Karpas-422 (cell line): Measurements from ENCODE around the gene MYEOV. TPM values are rescaled to one million over a fixed set of nuclear protein-coding genes. Genes with fewer than 3 reads are reported as not detected.

Experiments
- DNase-seq: peaks from one replicate; pipeline ENCODE4 v3.0.0-alpha.2; 2015
- H2AFZ ChIP-seq: fragments of 200-600 bp; sonication (generic); 2 replicates; pipeline ENCODE4 v1.6.1; 2014; ENCODE audit warnings: antibody characterized with exemption, low read length, mixed read lengths
- H3K27ac ChIP-seq: fragments of 200-600 bp; sonication (generic); 2 replicates; pipeline ENCODE4 v1.5.1; 2014; ENCODE audit warnings: mild to moderate bottlenecking, low read length, moderate library complexity
- H3K27me3 ChIP-seq: fragments of 200-600 bp; sonication (generic); 2 replicates; pipeline ENCODE4 v1.6.1; 2014; ENCODE audit warnings: low read length, mixed read lengths
- H3K36me3 ChIP-seq: fragments of 200-600 bp; sonication (generic); 2 replicates; pipeline ENCODE4 v1.6.1; 2014; ENCODE audit warnings: low read length, mixed read lengths; ENCODE audit not compliant: insufficient read depth
- H3K4me1 ChIP-seq: fragments of 200-600 bp; sonication (generic); 2 replicates; pipeline ENCODE4 v1.6.1; 2014; ENCODE audit warnings: mild to moderate bottlenecking, low read length, mixed read lengths
- H3K4me2 ChIP-seq: fragments of 200-600 bp; sonication (generic); 2 replicates; pipeline ENCODE4 v1.6.1; 2014; ENCODE audit warnings: low read length, low read depth, mild to moderate bottlenecking; ENCODE audit not compliant: poor library complexity, severe bottlenecking
- H3K4me3 ChIP-seq: fragments of 200-600 bp; sonication (generic); 2 replicates; pipeline ENCODE4 v1.5.1; 2014; ENCODE audit warnings: mild to moderate bottlenecking, antibody characterized with exemption, low read length, mixed read lengths
- H3K79me2 ChIP-seq: fragments of 200-600 bp; sonication (generic); 2 replicates; pipeline ENCODE4 v1.6.1; 2014; ENCODE audit warnings: mild to moderate bottlenecking, low read length, mixed read lengths
- H3K9ac ChIP-seq: fragments of 200-600 bp; sonication (generic); 2 replicates; pipeline ENCODE4 v1.6.0; 2014; ENCODE audit warnings: low read length
- H3K9me2 ChIP-seq: fragments of 200-600 bp; sonication (generic), shearing (Covaris generic); replicated peaks from 2 replicates; pipeline ENCODE4 v1.6.0; 2014; ENCODE audit warnings: mild to moderate bottlenecking, low read length, moderate library complexity; ENCODE audit not compliant: insufficient read depth
- H3K9me3 ChIP-seq: fragments of 300-700, 200-600 bp; sonication (generic); 2 replicates; pipeline ENCODE4 v1.6.1; 2014; ENCODE audit warnings: low read length, mixed read lengths
- H4K20me1 ChIP-seq: fragments of 200-600 bp; sonication (generic); 2 replicates; pipeline ENCODE4 v1.6.1; 2014; ENCODE audit warnings: mild to moderate bottlenecking, antibody characterized with exemption, low read length, low read depth; ENCODE audit not compliant: insufficient read depth
- total RNA-seq: library from RNA; depleted of rRNA; stranded (reverse); fragments of >200 nt; shearing (Covaris generic); gene quantifications from 2 replicates; pipeline ENCODE4 v1.2.3, GENCODE V29; 2014; ENCODE audit warnings: low replicate concordance

MYEOV gene
- total RNA-seq, 1 experiment from 2014 or later = 0.22 TPM

- H2AFZ ChIP-seq = no peak overlapping the region
- no peaks in the 10 kb centered on the region for H3K9me2 ChIP-seq
- no peaks in the 10 kb centered on the region for H3K79me2 ChIP-seq
- H3K27me3 ChIP-seq = no peaks in the 10 kb centered on the region
- no peak overlapping the region for H3K4me2 ChIP-seq
- H3K27ac ChIP-seq = no peak overlapping the region
- H3K4me1 ChIP-seq = no peaks in the 10 kb centered on the region
- no peak overlapping the region for H3K9ac ChIP-seq
- no peaks in the 10 kb centered on the region for H4K20me1 ChIP-seq
- no peaks in the 10 kb centered on the region for H3K9me3 ChIP-seq
- no peak overlapping the region for H3K4me3 ChIP-seq
- DNase-seq = peak; percentile 29
- no peaks in the 10 kb centered on the region for H3K36me3 ChIP-seq
Measured at GRCh38 chr11:69305885-69306540, 12.1 kb downstream of the MYEOV start.

- Histone ChIP-seq H3K9me3 (no peaks in the 10 kb centered on the region), H3K4me2 (no peak overlapping the region), H3K4me3 (no peak overlapping the region), H3K79me2 (no peaks in the 10 kb centered on the region), H3K9ac (no peak overlapping the region), H4K20me1 (no peaks in the 10 kb centered on the region), H3K9me2 (no peaks in the 10 kb centered on the region), H3K27ac (no peak overlapping the region), H3K4me1 (no peaks in the 10 kb centered on the region), H3K27me3 (no peaks in the 10 kb centered on the region), H3K36me3 (no peaks in the 10 kb centered on the region), H2AFZ (no peak overlapping the region)
- DNase-seq = peak; percentile 23
Measured at GRCh38 chr11:69306821-69307220, 12.9 kb downstream of the MYEOV start.

GRCh38 chr11:69307421-69307820, 13.5 kb downstream of the MYEOV start:
- no peaks in the 10 kb centered on the region for H4K20me1 ChIP-seq
- DNase-seq = no peak
- no peaks in the 10 kb centered on the region for H3K9me3 ChIP-seq
- no peaks in the 10 kb centered on the region for H3K9me2 ChIP-seq
- H3K79me2 ChIP-seq = no peaks in the 10 kb centered on the region
- H2AFZ ChIP-seq = no peak overlapping the region
- H3K9ac ChIP-seq = no peak overlapping the region
- no peak overlapping the region for H3K27ac ChIP-seq
- no peak overlapping the region for H3K4me2 ChIP-seq
- H3K27me3 ChIP-seq = no peaks in the 10 kb centered on the region
- H3K4me3 ChIP-seq = no peak overlapping the region
- H3K36me3 ChIP-seq = no peaks in the 10 kb centered on the region
- H3K4me1 ChIP-seq = no peaks in the 10 kb centered on the region

DNA sequence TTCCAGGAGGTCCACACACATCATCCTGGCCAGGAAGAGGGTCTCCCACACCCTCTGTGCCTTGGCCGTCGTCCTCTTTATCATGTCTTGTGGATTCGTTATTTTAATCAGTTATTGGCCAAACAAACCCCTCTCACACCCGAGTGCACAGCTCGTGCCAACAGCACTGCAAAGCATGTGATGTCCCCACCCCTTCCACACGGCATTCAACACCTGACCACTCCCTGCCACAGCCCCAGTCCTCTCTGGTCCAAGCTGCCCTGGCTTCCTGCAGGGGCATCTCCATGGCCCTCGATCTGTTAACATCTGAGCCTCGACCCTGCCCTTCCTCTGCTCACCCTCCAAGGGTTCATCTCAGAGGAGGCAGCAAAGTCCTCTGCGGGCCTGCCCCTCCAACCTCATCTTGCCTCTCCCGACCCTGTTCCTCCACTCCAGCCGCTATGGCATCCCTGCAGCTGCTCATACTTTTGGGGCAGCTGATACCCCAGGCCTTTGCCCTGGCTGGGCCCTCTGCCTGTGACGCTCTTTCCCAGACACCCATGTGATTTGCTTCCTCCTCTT, 14.0 kb downstream of the MYEOV start:
- Histone ChIP-seq H3K4me2 (no peak overlapping the region), H2AFZ (no peak overlapping the region), H3K4me3 (no peak overlapping the region), H3K9me2 (no peaks in the 10 kb centered on the region), H3K27ac (no peak overlapping the region), H3K9ac (no peak overlapping the region), H3K4me1 (no peaks in the 10 kb centered on the region), H3K79me2 (no peaks in the 10 kb centered on the region), H4K20me1 (no peaks in the 10 kb centered on the region), H3K36me3 (no peaks in the 10 kb centered on the region), H3K27me3 (no peaks in the 10 kb centered on the region), H3K9me3 (no peaks in the 10 kb centered on the region)
- peak; percentile 26 for DNase-seq

DNA sequence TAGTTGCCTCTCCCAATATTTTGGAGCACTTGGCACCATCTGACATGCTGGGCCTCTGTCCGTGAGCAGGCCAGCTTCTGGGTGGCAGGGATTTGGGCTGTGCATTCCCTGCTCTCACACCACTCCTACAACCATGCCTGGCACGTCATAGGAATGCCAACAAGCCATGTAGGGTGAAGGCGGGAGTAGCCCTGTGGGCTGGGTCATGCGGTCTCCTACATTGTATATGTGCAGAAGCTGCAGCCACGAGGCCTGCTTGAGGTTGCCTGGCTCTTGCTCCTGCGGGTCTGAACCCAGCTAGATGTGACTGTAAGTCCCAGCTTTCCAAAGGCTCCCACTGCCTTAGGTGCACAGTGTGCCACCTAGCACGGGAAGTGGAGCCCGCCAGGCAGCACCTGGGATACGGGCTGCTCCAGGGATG, 14.5 kb downstream of the MYEOV start:
- Histone ChIP-seq H3K9me3 (no peaks in the 10 kb centered on the region), H3K4me1 (no peaks in the 10 kb centered on the region), H3K9me2 (no peaks in the 10 kb centered on the region), H3K27ac (no peak overlapping the region), H3K4me2 (no peak overlapping the region), H2AFZ (no peak overlapping the region), H3K9ac (no peak overlapping the region), H3K27me3 (no peaks in the 10 kb centered on the region), H4K20me1 (no peaks in the 10 kb centered on the region), H3K4me3 (no peak overlapping the region), H3K79me2 (no peaks in the 10 kb centered on the region), H3K36me3 (no peaks in the 10 kb centered on the region)
- peak; percentile 19 for DNase-seq

DNA sequence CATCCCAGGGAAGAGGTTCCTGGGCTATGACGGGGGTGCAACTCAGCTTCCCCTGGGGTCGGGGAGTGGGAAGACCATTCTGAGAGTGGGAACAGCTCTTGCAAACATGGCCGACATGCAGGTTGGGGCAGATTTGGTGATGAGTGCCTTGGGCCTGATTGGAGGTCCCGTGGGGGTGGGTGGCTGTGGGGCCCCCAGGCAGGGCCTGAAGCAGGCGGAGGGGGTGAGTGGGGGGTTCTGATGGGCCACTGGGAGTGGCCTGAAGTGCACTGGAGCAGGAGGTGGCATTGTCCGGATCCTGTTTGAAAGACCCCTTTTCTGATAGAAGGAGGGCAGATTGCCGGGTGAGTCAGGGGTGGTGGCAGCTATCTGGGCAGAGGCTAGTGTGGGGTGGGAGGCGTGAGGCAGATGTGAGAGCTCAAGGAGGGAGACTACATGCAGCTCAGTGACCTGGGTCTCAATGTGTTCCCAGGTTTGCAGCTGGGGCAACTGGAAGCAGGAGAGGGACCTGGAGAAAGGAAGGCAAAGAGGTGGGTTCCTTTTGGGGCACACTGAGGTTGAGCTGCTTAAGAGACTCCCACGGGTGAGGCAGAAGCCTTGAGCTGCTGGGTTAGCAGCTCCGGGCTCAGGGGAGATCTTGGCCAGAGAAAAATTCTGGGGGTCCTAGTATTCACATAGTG, 15.1 kb downstream of the MYEOV start:
- Histone ChIP-seq H3K36me3 (no peaks in the 10 kb centered on the region), H3K9me3 (no peaks in the 10 kb centered on the region), H3K9me2 (no peaks in the 10 kb centered on the region), H3K9ac (no peak overlapping the region), H3K27me3 (no peaks in the 10 kb centered on the region), H3K4me3 (no peak overlapping the region), H2AFZ (no peak overlapping the region), H4K20me1 (no peaks in the 10 kb centered on the region), H3K4me2 (no peak overlapping the region), H3K79me2 (no peaks in the 10 kb centered on the region), H3K4me1 (no peaks in the 10 kb centered on the region), H3K27ac (no peak overlapping the region)
- peak; percentile 24 for DNase-seq

DNA sequence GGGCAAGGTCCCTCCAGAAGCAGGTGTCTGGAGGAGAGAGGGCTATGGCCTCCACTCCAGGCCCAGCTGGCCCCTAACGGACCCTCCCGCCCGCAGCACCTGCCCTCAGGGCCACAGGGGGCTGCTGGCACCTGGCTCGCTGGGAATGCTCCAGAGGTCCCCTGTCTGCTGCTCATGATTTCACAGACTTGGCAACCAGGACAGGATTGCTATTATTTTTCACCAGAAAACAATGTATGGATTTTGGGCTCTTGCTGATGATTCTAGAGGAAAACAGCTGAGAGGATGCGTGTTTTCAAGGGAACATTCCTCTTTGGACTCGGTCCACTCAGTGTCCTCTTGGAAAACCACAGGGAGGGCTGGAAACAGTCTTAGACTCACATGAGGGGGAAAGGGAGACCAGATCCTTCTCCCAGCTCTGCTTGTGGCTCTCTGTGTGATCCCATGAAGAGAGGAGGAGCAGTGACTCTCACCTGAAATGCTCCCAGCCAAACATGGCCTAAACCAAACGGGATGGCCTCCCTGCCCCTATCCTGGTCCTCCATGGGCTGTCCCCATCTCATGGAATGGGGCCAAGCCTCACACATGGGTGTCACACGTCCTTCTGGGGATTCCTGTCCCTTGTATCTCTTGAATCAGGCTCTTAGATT, 15.8 kb downstream of the MYEOV start:
- Histone ChIP-seq H3K4me3 (no peak overlapping the region), H3K9me3 (no peaks in the 10 kb centered on the region), H3K79me2 (no peaks in the 10 kb centered on the region), H3K4me2 (no peak overlapping the region), H3K27me3 (no peaks in the 10 kb centered on the region), H3K27ac (no peak overlapping the region), H3K4me1 (no peaks in the 10 kb centered on the region), H3K9ac (no peak overlapping the region), H4K20me1 (no peaks in the 10 kb centered on the region), H2AFZ (no peak overlapping the region), H3K36me3 (no peaks in the 10 kb centered on the region), H3K9me2 (no peaks in the 10 kb centered on the region)
- no peak for DNase-seq

DNA sequence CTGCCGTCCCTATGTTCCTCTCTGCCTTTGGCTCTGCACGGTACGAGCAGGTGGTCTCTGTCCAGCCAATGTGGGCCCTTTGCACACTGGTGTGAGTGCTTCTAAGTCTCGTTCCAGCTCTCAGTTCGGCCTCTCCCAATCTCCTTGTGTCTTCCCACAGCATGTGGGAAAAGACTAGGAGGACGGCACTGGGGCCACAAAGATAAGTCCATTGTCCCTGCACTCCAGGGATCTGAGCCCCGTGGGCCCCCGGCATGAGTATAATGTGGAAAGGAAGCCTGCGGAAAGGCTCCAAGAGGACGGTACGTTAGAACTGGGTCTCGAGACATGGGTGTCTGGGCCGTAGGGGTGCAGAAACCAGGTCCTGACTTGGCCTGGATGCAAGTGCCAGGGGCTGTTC, 16.4 kb downstream of the MYEOV start:
- Histone ChIP-seq H3K36me3 (no peaks in the 10 kb centered on the region), H3K4me1 (no peaks in the 10 kb centered on the region), H3K9me2 (no peaks in the 10 kb centered on the region), H3K27me3 (no peaks in the 10 kb centered on the region), H3K79me2 (no peaks in the 10 kb centered on the region), H3K9ac (no peak overlapping the region), H2AFZ (no peak overlapping the region), H3K4me3 (no peak overlapping the region), H3K9me3 (no peaks in the 10 kb centered on the region), H3K27ac (no peak overlapping the region), H4K20me1 (no peaks in the 10 kb centered on the region), H3K4me2 (no peak overlapping the region)
- no peak for DNase-seq
